Upper lobe of left lung (tissue), 4 donors: ENCODE data around the gene SHC2.

Experiments
- EP300 ChIP-seq, 4 donors: sonication (generic); formaldehyde crosslinking; IDR thresholded peaks; one replicate each; pipeline ENCODE4 v1.5.1; 2017; ENCODE audit warnings: antibody characterized with exemption in 4 of 4, control low read depth in 2 of 4
- POLR2AphosphoS5 ChIP-seq, 2 donors: sonication (generic); formaldehyde crosslinking; IDR thresholded peaks; one replicate each; pipeline ENCODE4 v1.5.1; 2017; ENCODE audit warnings: antibody characterized with exemption in 2 of 2
- TF ChIP-seq, protein P1 (sequence below), 6 experiments: fragments of 450-650 bp in 4 of 6; fragments of 200-600 bp in 2 of 6; sonication (generic) in 2 of 6; IDR thresholded peaks; one replicate each; pipeline ENCODE4 v1.5.1; 2016 to 2019; ENCODE audit warnings: antibody characterized with exemption in 6 of 6

DNA sequence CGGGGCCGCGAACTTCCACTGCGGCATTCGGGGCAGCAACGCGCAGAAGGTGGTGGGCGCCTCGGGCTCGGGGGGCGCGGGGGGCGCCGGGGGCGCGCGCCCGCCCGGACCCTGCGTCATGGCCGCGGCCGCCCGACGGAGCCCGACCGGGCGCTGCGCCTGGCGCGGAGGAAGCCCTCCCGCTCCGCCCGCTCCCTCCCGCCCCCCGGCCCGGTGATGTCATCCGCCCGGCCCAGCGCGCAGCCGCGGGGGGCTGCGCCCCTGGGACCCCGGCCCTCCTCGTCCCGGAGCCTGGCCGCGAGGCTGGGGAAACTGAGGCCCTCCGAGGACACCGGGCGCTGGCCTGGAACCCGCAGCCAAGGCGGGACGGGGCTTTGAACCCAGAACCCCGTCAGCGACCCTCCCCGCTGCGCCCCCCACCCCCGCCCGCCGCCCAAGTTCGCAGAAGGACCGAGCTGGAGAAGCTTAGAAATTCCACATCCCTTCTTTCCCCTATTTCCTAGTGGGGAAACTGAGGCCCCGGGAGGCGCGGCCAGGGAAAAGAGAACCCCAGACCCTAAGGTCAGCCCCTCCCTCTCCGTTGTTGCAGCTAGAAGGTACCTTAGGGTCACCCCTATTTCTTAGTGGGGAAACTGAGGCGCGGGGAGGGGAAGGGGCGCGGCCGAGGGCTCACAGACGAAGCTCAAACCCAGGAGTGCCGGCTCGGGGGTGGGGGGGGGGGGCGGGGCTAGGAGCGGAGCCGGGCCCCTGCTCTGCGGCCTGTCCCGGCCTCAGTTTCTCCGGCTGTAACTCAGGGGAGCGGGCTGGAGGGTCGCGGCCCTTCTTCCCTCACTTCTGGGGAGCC is at the start of gene SHC2:
- TF ChIP-seq, protein P1, sequence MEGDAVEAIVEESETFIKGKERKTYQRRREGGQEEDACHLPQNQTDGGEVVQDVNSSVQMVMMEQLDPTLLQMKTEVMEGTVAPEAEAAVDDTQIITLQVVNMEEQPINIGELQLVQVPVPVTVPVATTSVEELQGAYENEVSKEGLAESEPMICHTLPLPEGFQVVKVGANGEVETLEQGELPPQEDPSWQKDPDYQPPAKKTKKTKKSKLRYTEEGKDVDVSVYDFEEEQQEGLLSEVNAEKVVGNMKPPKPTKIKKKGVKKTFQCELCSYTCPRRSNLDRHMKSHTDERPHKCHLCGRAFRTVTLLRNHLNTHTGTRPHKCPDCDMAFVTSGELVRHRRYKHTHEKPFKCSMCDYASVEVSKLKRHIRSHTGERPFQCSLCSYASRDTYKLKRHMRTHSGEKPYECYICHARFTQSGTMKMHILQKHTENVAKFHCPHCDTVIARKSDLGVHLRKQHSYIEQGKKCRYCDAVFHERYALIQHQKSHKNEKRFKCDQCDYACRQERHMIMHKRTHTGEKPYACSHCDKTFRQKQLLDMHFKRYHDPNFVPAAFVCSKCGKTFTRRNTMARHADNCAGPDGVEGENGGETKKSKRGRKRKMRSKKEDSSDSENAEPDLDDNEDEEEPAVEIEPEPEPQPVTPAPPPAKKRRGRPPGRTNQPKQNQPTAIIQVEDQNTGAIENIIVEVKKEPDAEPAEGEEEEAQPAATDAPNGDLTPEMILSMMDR (IDR thresholded peaks at IDR 0.05): no peak
- TF ChIP-seq EP300 (IDR thresholded peaks at IDR 0.05) (no peak), POLR2AphosphoS5 (IDR thresholded peaks at IDR 0.05) (peak in 1 of 2 donors; percentile 51)
